NT2/D1 (cell line): Measurements from ENCODE around the gene CYFIP1.

ENCODE experiments used
- SUZ12 ChIP-seq: IDR thresholded peaks from 2 replicates; pipeline ENCODE4 v1.6.1; 2011; ENCODE audit not compliant: insufficient read length, insufficient read depth; ENCODE audit errors: extremely low read depth
- YY1 ChIP-seq: IDR thresholded peaks from 2 replicates; pipeline ENCODE4 v1.6.1; 2011; ENCODE audit not compliant: insufficient read length, insufficient read depth

GRCh38 chr15:22915866-22916515 lies 64.2 kb downstream of the CYFIP1 start:
- TF ChIP-seq SUZ12 = no peak
- no peak for TF ChIP-seq YY1
